NOMO-1 treated with DMSO at 0.1 percent for 48 hours (cell line): ENCODE measurements around the gene TRERF1.

Experiments
- DNase-seq: peaks from one replicate; lab custom pipeline; 2025; ENCODE audit not compliant: unreplicated experiment; lab: John Stamatoyannopoulos, UW

TRERF1 gene

GRCh38 chr6:42260396-42260888 lies 191.3 kb downstream of the TRERF1 start:
- no peak for DNase-seq

GRCh38 chr6:42259841-42260395 lies 191.8 kb downstream of the TRERF1 start:
- no peak for DNase-seq

DNA sequence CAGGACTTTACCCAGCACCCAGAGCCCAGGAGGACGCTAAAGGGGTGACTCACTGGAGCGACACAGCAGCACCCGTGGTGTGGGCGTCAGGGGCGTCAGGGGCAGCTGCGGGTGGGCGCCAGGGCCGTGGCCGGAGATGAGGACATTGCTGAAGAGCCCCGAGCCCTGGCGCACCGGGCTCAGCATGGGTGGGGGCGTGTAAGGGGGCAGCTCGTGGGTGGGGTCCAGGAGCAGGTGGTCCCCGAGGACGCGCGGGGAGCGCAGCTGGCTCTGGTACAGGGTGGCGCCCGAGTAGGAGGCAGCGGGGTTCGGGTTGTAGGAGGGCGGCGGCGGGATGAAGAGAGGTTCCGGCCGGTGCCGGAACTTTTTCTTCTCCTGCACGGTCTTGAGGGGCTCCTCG lies 192.4 kb downstream of the TRERF1 start:
- no peak for DNase-seq

GRCh38 chr6:42257614-42258013 lies 194.1 kb downstream of the TRERF1 start:
- DNase-seq: no peak

DNA sequence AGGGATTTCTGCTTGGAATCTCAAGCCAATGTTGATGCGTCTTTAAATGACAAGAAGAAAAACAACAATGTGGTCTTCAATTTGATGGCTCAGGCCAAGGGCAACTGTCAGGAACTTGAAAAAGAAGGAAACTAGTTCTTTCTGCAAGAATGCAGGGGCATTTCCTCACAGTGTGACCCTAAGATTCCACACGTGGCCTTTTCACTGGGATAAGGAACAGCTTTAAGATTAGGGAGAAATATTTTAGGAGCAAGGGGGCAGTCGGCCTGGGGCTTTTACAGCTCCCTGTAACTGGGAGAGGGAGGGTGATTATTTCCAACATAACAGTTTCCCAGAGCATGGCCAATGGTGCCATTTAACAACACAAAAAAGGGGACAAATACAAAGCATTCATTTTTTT lies 194.7 kb downstream of the TRERF1 start:
- DNase-seq: no peak

GRCh38 chr6:42255050-42255449 lies 196.7 kb downstream of the TRERF1 start:
- no peak for DNase-seq

- DNase-seq: no peak
Measured at GRCh38 chr6:42254505-42254904, 197.2 kb downstream of the TRERF1 start.

GRCh38 chr6:42251911-42252637 lies 199.7 kb downstream of the TRERF1 start:
- DNase-seq: no peak

- DNase-seq: no peak
Measured at GRCh38 chr6:42251500-42251899, 200.2 kb downstream of the TRERF1 start.

DNA sequence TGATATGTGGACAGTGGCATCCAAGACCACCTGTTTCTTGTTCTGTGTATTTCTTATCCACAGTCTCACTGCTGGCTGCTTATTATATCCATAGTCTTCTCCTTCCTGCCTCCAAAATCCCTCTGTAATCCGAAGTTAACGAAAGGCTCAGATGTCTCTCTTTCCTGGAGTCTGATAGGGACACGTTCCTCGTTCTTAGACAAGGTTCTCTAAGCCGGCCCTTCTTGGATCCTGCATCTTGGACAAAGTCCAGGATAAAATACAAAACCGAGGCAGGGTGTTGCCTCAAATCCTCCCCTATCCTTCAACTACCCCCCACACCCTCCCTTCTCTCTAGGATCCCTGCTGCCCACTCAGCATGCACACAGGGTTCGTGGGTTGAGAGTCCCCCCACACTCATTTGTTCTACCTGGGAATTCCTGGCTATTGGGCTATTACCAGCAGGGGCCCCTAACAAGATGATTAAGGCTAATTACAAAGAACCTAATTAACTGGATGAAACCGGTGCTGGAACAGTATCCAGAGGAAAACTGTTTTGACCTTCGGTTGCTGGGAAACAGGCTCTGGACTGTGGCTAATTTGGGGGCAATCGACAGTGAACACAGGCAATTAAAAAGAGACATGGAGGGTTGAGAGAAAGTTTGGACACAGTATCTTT lies 201.3 kb downstream of the TRERF1 start:
- no peak for DNase-seq

GRCh38 chr6:42249279-42249678 lies 202.4 kb downstream of the TRERF1 start:
- DNase-seq: no peak

GRCh38 chr6:42243046-42243445 lies 208.7 kb downstream of the TRERF1 start:
- no peak for DNase-seq

DNA sequence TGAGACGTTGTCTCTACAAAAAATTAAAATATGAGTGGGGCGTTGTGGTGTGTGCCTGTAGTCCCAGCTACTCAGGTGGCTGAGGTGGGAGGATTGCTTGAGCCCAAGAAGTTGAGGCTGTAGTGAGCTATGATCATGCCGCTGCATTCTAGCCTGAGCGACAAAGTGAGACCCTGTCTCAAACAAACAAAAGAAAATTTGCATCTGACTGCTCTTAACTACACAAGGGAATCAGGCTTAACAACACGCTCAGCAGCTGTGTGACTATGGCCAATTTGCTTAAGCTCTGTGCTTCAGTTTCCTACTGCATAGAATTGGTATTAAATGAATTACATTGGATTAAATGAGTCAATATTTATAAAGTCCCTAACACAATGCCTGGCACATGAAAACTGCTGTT lies 209.8 kb downstream of the TRERF1 start:
- DNase-seq: no peak

DNA sequence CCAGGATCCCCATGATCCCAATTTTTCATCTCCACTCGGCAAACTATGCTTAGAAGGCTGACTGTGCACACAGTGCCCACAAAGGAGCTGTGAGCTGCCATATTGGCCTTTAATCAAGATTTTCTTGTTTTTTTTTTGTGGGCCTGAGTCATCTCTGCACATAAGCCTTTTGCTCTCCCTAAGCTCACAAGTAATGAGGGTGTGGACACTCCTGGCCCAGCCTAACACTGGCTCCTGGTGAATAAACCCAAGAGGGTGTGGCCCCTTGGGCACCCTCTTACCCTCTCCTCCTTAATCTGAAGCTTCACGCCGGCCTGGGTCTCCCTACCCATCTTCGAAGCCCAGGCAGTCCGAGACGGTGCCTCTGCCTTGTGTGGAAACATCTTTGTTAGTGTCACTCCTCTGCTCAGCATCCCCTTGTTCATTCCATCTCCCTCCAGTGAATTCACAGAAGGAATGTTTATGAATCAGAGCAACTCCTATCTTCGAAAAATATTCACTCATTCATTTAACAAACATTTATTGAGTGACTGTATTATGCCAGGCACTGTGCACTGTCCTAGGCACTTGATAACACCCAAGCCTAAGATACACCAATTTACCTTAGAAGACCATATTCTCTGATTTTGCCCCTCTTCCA lies 211.9 kb downstream of the TRERF1 start:
- no peak for DNase-seq

- no peak for DNase-seq
Measured at GRCh38 chr6:42239333-42239732, 212.4 kb downstream of the TRERF1 start.

GRCh38 chr6:42237857-42238256 lies 213.9 kb downstream of the TRERF1 start:
- no peak for DNase-seq

DNA sequence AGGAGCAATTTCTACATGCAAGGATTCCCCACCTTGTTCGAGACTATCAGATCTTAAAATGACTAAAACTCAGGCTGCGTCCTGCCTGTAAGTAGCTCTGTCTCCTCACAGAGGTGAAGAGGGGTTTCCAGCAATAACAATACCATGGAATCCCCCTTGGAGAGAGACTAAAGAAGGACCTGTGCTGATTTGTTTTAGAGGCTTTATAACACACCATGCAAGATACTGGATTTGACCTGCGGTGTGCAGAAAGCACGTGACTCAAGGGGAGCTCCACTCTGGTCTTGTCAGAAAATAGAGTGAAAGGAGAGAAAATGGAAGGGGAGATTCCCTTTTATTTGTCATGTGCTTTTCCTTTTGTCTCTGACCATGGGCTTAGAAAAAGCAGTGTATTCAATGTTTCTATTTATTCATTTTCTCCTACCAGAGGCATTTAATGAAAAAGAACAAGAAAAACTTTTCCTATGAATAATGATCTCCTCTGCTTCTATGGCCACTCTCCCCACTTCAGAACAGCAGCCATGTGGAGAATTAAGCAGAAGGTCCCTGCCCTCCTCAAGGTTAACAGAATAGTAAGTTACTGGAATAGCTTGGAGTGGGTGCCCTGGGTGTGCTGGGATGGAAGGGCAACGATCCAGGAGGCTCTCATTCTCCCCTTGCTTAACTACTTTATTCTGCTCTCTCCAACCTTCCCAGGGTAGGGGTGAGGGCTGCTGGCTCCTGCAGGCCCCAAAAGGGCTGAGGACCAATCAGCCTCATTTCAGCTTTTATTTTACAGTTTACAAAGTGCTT lies 214.8 kb downstream of the TRERF1 start:
- no peak for DNase-seq

DNA sequence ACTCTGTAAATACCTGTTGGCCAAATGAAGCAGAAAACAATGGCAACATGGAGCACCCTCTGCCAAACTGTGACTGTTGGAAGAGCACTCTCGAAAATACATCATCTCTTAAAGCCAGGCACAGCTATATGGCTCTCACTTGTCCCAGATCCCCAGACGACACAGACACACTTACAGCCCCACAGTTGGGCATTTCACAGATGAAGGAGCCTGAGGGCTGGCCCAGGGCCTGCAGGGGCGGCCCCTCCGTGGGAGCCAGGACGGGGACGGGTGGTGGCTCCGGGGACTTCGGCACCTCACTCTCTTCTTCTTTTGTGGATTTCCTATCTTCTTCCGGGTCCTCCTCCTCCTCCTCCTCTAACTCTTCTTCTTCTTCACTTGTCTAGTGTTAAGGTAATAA lies 215.7 kb downstream of the TRERF1 start:
- no peak for DNase-seq

DNA sequence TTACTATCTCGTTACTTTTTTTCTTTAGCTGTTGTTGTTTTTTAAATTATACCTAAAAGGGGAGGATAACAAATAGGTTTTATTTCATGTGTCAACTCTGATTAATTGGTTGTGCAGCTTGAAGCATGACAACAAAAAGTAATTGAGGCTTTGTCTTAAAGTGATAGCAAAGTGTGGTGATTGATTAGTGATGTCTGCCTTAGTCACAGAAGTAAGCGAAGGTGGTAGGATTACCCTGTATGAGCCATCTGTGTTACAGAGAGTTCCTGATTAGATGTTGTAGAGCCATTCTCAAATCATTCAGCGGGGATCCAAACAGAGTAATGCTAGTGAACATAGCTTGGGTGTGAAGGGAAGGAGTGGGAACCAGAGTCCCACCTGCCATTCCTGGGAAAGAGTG lies 219.7 kb downstream of the TRERF1 start:
- DNase-seq: no peak

GRCh38 chr6:42230345-42231321 lies 221.1 kb downstream of the TRERF1 start:
- DNase-seq: no peak
